MCF 10A (cell line): ENCODE data around the gene RMI2. TPM values are rescaled to one million over a fixed set of nuclear protein-coding genes. Genes with fewer than 3 reads are reported as not detected.

Experiments
- BruUV-seq: library from RNA; stranded (reverse); fragments of 400-500 nt; replicated peaks from 2 replicates; lab custom pipeline; 2021; lab: Mats Ljungman, UMichigan
- CTCF ChIA-PET: fragments of 300-600 bp; sonication (Branson Sonifier 250); formaldehyde crosslinking; extraction: SDS; loops from one replicate; lab custom pipeline; 2021; ENCODE audit warnings: antibody characterized with exemption, inconsistent platforms; lab: Yijun Ruan, JAX
- POLR2A ChIA-PET: fragments of 300-600, 350-650 bp; sonication (Branson Sonifier 250); formaldehyde crosslinking; extraction: SDS; loops from one replicate; lab custom pipeline; 2020; ENCODE audit warnings: antibody characterized with exemption, inconsistent platforms; lab: Yijun Ruan, JAX
- DNase-seq: peaks from one replicate; pipeline ENCODE4 v3.0.0-alpha.2; 2018; ENCODE audit not compliant: unreplicated experiment
- H3K27ac Mint-ChIP-seq: one replicate; pipeline ENCODE4 v1.8.0; 2022; ENCODE audit warnings: mild to moderate bottlenecking, low read depth, mixed read lengths; ENCODE audit not compliant: unreplicated experiment
- H3K27me3 Mint-ChIP-seq: one replicate; pipeline ENCODE4 v1.8.0; 2022; ENCODE audit warnings: mixed read lengths; ENCODE audit not compliant: insufficient read depth, unreplicated experiment
- H3K36me3 Mint-ChIP-seq: one replicate; pipeline ENCODE4 v1.8.0; 2022; ENCODE audit warnings: mild to moderate bottlenecking, moderate library complexity, mixed read lengths; ENCODE audit not compliant: insufficient read depth, unreplicated experiment
- H3K4me1 Mint-ChIP-seq: one replicate; pipeline ENCODE4 v1.8.0; 2022; ENCODE audit warnings: mixed read lengths; ENCODE audit not compliant: insufficient read depth, unreplicated experiment
- H3K4me3 Mint-ChIP-seq: one replicate; pipeline ENCODE4 v1.8.0; 2022; ENCODE audit warnings: mild to moderate bottlenecking, moderate library complexity, mixed read lengths; ENCODE audit not compliant: unreplicated experiment
- H3K9me3 Mint-ChIP-seq: one replicate; pipeline ENCODE4 v1.8.0; 2022; ENCODE audit warnings: mixed read lengths; ENCODE audit not compliant: unreplicated experiment
- intact Hi-C: fragments of 100-400 bp; cut with micrococcal nuclease; formaldehyde crosslinking; loops from 2 replicates; pipeline ENCODE4 v1.14.1; 2022
- total RNA-seq: library from RNA; stranded (reverse); gene quantifications from 2 replicates; pipeline ENCODE4 v1.2.3, GENCODE V29; 2022
- TF ChIP-seq, protein P1 (sequence below): fragments of 200-600 bp; IDR thresholded peaks from one replicate; pipeline ENCODE4 v1.8.0; 2022; ENCODE audit warnings: antibody characterized with exemption, mild to moderate bottlenecking; ENCODE audit not compliant: unreplicated experiment

The RMI2 gene
- total RNA-seq, 1 experiment from 2014 or later, result 6.6 TPM

DNA sequence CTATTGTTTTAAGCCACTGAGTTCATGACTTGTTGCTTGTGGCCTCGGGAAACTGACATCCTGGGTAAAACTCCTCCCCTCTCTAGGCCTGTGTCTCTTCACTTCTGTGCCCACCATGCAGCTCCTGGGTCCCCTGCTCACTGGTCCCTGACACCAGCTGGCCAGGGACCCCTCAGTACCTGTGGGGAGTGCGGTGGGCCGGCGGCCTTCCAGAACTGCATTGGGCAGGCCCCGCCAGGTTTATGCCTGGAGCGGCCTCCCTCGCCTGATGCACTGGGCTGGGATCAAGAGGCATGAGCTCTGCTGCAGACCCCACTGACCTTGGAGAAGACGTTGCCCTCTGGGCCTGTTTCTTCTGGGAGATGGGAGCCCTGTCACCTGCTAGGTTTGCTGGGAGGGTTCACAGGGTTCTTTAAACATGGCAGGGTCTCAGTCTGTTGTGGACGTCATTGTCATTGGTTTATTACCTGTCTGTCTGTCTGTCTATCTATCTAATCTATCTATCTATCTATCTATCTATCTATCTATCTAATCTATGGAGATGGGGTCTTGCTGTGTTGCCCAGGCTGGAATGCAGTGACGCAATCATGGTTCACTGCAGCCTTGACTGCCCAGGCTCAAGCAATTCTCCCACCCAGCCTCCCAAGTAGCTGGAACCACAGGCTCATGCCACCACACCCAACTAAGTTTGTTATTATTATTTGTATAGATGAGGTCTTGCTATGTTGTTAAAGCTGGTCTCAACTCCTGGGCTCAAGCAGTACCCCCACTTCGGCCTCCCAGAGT, 21.5 kb upstream of the RMI2 start:
- TF ChIP-seq, protein P1, sequence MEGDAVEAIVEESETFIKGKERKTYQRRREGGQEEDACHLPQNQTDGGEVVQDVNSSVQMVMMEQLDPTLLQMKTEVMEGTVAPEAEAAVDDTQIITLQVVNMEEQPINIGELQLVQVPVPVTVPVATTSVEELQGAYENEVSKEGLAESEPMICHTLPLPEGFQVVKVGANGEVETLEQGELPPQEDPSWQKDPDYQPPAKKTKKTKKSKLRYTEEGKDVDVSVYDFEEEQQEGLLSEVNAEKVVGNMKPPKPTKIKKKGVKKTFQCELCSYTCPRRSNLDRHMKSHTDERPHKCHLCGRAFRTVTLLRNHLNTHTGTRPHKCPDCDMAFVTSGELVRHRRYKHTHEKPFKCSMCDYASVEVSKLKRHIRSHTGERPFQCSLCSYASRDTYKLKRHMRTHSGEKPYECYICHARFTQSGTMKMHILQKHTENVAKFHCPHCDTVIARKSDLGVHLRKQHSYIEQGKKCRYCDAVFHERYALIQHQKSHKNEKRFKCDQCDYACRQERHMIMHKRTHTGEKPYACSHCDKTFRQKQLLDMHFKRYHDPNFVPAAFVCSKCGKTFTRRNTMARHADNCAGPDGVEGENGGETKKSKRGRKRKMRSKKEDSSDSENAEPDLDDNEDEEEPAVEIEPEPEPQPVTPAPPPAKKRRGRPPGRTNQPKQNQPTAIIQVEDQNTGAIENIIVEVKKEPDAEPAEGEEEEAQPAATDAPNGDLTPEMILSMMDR, result no peak
- ChIA-PET POLR2A (no interaction called here), CTCF (no interaction called here)
- H3K9me3 Mint-ChIP-seq, result no peaks in the 10 kb centered on the region
- no peaks in the 10 kb centered on the region for H3K27me3 Mint-ChIP-seq
- peaks cover 14% of the 10 kb centered on the region for H3K4me1 Mint-ChIP-seq
- H3K4me3 Mint-ChIP-seq, result no peak overlapping the region
- BruUV-seq, result no TSS peak
- no peak overlapping the region for H3K27ac Mint-ChIP-seq
- no peaks in the 10 kb centered on the region for H3K36me3 Mint-ChIP-seq
- DNase-seq, result no peak
- intact Hi-C loops, result no loop called here

DNA sequence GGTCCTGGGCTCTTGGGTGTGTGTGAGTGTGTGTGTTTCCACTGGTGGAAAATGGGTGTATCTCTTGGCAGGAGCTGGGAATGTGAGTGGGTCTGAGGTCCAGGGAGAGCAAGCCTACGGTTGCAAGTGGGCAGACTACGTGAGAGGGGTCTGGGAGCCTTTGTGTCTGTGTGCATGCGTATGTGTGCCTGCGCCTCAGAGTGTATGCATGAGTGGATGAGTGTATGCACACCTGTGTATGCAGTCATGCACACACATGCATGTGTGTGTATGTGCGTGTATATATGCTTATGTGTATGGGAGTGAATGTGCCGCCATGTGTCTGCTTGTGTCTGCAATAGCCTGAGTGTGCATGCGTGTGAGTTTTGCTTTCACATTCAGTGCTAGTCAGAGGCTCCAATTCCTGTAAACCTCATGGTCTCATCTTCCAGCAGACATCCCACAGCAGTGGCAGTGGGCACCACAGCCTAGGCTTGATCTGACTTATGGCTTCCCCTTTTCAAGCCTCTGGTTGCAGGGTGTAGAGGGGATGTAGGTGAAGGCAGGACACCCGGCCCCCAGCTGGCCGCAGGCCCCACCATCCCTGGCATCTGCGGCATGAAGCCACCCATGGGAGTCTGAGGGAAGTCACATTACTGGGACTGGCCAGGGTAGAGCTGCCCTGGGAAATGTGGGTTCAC, 19.7 kb upstream of the RMI2 start:
- intact Hi-C loops, result no loop called here
- no peak for DNase-seq
- Mint-ChIP-seq H3K36me3 (no peaks in the 10 kb centered on the region), H3K27me3 (no peaks in the 10 kb centered on the region), H3K9me3 (no peaks in the 10 kb centered on the region), H3K4me3 (no peak overlapping the region), H3K4me1 (peaks cover 18% of the 10 kb centered on the region), H3K27ac (no peak overlapping the region)
- no TSS peak for BruUV-seq
- ChIA-PET CTCF (no interaction called here), POLR2A (no interaction called here)
- TF ChIP-seq, protein P1, result no peak

DNA sequence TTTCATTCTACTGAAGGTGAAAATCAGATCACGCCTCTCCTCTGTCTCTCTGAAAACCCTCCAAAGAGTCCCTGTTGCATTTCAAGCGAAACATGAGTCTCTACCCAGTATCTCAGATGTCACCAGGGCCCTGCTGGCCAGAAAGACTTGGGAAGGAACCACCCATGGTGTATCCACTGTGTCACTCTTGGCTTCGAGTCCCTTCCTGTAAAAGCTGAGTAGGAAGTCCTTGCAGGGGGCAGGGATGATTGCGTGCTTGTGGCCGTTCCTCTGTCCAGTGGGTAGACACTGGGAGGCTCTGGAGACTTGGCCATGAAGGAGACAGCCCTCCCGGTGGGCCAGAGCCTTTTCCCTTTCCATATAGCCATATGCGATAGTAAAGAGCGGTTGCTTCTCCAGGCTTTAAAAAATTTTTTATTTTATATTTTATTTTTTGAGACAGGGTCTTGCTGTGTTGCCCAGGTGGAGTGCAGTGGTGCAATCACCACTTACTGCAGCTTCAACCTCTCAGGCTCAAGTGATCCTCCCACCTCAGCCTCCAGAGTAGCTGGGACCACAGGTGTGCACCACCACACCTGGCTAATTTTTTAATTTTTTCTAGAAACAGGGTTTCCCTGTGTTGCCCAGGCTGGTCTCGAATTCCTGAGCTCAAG, 19.0 kb upstream of the RMI2 start:
- intact Hi-C loops, result no loop called here
- H3K4me1 Mint-ChIP-seq, result peaks cover 18% of the 10 kb centered on the region
- H3K4me3 Mint-ChIP-seq, result no peak overlapping the region
- no peak for DNase-seq
- TF ChIP-seq, protein P1, result no peak
- CTCF ChIA-PET, result interaction anchor here (0.6 kb wide), 1 partner anchor 21 kb away, joined by 3 read pairs; no protein-coding TSS in a partner anchor
- BruUV-seq, result no TSS peak
- no peaks in the 10 kb centered on the region for H3K27me3 Mint-ChIP-seq
- H3K9me3 Mint-ChIP-seq, result no peaks in the 10 kb centered on the region
- no peak overlapping the region for H3K27ac Mint-ChIP-seq
- POLR2A ChIA-PET, result no interaction called here
- no peaks in the 10 kb centered on the region for H3K36me3 Mint-ChIP-seq

DNA sequence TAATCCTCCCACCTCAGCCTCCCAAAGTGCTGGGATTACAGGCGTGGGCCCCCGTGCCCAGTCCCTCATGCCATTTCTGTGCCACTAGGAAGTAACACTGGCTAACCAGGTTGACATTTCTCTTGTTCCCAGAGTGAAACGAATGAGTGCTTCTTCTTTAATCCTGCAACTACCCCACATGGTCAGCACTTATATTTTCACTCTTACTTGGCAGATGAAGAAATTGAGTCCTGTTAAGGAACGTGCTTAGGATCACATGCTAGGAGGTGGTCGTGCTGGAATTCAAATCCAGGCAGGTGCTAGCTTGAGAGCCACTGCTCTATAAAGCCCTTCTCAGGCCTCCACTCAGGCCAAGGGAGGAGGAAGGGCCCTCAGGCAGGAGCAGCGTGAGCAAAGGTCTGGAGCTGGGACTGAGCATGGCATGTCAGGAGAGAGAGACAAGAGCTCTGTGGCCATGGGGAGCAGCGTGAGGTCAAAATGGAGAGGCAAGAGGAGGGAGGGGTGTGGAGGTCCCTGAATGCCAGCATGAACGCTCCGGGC, 18.5 kb upstream of the RMI2 start:
- intact Hi-C loops, result no loop called here
- Mint-ChIP-seq H3K36me3 (no peaks in the 10 kb centered on the region), H3K27ac (no peak overlapping the region), H3K4me1 (peaks cover 18% of the 10 kb centered on the region), H3K27me3 (no peaks in the 10 kb centered on the region), H3K4me3 (no peak overlapping the region), H3K9me3 (no peaks in the 10 kb centered on the region)
- no peak for DNase-seq
- TF ChIP-seq, protein P1, result no peak
- CTCF ChIA-PET, result interaction anchor here (0.6 kb wide), 1 partner anchor 20 kb away, joined by 3 read pairs; no protein-coding TSS in a partner anchor
- POLR2A ChIA-PET, result no interaction called here
- no TSS peak for BruUV-seq
